Endothelial cell (in vitro differentiated cells): ENCODE data around the gene FRS3. TPM values are rescaled to one million over a fixed set of nuclear protein-coding genes. Genes with fewer than 3 reads are reported as not detected.

ENCODE experiments used
- DNase-seq: peaks from one replicate; pipeline ENCODE4 v3.0.0; 2021; ENCODE audit warnings: low spot score
- H3K27ac Mint-ChIP-seq: one replicate; pipeline ENCODE4 v1.8.0; 2021; ENCODE audit warnings: mixed read lengths, inconsistent platforms; ENCODE audit not compliant: unreplicated experiment
- H3K27me3 Mint-ChIP-seq: one replicate; pipeline ENCODE4 v1.8.0; 2021; ENCODE audit warnings: mild to moderate bottlenecking, moderate library complexity, mixed read lengths, inconsistent platforms; ENCODE audit not compliant: unreplicated experiment
- H3K36me3 Mint-ChIP-seq: one replicate; pipeline ENCODE4 v1.8.0; 2021; ENCODE audit warnings: mild to moderate bottlenecking, low read depth, mixed read lengths, inconsistent platforms; ENCODE audit not compliant: unreplicated experiment
- H3K4me1 Mint-ChIP-seq: one replicate; pipeline ENCODE4 v1.8.0; 2021; ENCODE audit warnings: mild to moderate bottlenecking, mixed read lengths, inconsistent platforms; ENCODE audit not compliant: unreplicated experiment
- H3K4me3 Mint-ChIP-seq: one replicate; pipeline ENCODE4 v1.8.0; 2021; ENCODE audit warnings: mild to moderate bottlenecking, mixed read lengths, inconsistent platforms; ENCODE audit not compliant: unreplicated experiment
- H3K9me3 Mint-ChIP-seq: one replicate; pipeline ENCODE4 v1.8.0; 2021; ENCODE audit warnings: mixed read lengths, inconsistent platforms; ENCODE audit not compliant: unreplicated experiment
- total RNA-seq: library from RNA; stranded (reverse); fragmentation: NEBNext Ultra II Directional; extraction: Animal tissue kit (Norgen Biotek cat#: 25700); gene quantifications from one replicate; pipeline ENCODE4 v1.2.1, GENCODE V29; 2021; ENCODE audit not compliant: unreplicated experiment
- TF ChIP-seq, protein P1 (sequence below): fragments of 200-600 bp; sonication (generic); IDR thresholded peaks from one replicate; pipeline ENCODE4 v1.5.0; 2021; ENCODE audit warnings: antibody characterized with exemption; ENCODE audit not compliant: unreplicated experiment

The FRS3 gene
- total RNA-seq, 1 donor from 2014 or later, result 8.8 TPM

DNA sequence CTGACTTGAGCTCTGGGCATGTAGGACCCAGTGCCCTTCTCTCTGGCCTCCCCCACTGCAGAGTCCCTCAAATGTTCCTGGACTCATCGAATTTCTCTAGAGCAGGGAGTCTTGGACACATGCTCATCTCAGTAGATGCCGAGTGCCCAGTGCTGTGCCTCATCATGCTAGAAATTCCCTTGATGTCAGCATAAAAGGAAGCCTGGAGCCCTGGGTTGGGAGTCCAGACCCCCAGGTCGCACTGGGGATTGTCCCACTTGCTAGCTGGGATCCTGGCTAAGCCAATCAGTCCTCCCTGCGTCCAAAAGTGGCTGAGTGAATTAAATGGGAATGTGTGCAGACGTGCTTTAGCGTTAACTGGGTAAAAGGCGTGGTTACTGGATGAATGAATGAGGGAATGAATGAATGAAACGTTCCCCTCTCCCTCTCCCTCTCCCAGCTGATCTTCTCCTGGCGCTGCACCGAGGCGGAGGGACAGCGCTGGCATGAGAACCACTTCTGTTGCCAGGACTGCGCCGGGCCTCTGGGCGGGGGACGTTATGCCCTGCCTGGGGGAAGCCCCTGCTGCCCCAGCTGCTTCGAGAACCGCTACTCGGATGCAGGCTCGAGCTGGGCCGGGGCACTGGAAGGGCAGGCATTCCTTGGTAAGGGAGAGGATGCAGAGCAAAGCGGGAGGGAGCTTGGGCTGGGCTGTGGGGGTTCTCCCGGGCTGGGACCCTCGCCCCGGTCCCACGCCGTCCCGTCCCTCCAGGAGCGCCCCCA lies 6.2 kb upstream of the FRS3 start:
- TF ChIP-seq, protein P1, sequence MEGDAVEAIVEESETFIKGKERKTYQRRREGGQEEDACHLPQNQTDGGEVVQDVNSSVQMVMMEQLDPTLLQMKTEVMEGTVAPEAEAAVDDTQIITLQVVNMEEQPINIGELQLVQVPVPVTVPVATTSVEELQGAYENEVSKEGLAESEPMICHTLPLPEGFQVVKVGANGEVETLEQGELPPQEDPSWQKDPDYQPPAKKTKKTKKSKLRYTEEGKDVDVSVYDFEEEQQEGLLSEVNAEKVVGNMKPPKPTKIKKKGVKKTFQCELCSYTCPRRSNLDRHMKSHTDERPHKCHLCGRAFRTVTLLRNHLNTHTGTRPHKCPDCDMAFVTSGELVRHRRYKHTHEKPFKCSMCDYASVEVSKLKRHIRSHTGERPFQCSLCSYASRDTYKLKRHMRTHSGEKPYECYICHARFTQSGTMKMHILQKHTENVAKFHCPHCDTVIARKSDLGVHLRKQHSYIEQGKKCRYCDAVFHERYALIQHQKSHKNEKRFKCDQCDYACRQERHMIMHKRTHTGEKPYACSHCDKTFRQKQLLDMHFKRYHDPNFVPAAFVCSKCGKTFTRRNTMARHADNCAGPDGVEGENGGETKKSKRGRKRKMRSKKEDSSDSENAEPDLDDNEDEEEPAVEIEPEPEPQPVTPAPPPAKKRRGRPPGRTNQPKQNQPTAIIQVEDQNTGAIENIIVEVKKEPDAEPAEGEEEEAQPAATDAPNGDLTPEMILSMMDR, result no peak
- H3K4me3 Mint-ChIP-seq, result peak overlapping the region; percentile 86
- H3K4me1 Mint-ChIP-seq, result peaks cover 53% of the 10 kb centered on the region
- H3K27me3 Mint-ChIP-seq, result peaks cover 6% of the 10 kb centered on the region
- peaks cover 20% of the 10 kb centered on the region for H3K36me3 Mint-ChIP-seq
- no peak overlapping the region for H3K27ac Mint-ChIP-seq
- H3K9me3 Mint-ChIP-seq, result no peaks in the 10 kb centered on the region
- DNase-seq, result no peak

DNA sequence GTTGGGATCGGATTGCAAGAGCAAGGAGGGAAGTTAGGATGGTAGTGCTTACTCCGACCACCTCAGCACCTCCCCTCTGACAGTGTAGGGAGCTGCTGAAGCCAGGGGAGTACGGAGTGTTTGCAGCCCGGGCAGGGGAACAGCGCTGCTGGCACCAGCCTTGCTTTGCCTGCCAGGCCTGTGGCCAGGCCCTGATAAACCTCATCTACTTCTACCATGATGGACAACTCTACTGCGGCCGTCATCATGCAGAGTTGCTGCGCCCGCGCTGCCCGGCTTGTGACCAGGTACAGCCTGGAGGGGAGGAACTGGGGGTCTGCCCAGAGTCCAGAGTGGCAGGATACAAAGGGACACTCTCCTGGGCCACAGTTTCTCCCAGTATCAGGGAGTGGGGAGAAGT lies 5.6 kb upstream of the FRS3 start:
- peak overlapping the region; percentile 89 for H3K4me3 Mint-ChIP-seq
- peaks cover 20% of the 10 kb centered on the region for H3K36me3 Mint-ChIP-seq
- no peak for DNase-seq
- H3K27me3 Mint-ChIP-seq, result peaks cover 7% of the 10 kb centered on the region
- H3K27ac Mint-ChIP-seq, result peak overlapping the region; percentile 88
- TF ChIP-seq, protein P1, result no peak
- peaks cover 53% of the 10 kb centered on the region for H3K4me1 Mint-ChIP-seq
- H3K9me3 Mint-ChIP-seq, result no peaks in the 10 kb centered on the region

DNA sequence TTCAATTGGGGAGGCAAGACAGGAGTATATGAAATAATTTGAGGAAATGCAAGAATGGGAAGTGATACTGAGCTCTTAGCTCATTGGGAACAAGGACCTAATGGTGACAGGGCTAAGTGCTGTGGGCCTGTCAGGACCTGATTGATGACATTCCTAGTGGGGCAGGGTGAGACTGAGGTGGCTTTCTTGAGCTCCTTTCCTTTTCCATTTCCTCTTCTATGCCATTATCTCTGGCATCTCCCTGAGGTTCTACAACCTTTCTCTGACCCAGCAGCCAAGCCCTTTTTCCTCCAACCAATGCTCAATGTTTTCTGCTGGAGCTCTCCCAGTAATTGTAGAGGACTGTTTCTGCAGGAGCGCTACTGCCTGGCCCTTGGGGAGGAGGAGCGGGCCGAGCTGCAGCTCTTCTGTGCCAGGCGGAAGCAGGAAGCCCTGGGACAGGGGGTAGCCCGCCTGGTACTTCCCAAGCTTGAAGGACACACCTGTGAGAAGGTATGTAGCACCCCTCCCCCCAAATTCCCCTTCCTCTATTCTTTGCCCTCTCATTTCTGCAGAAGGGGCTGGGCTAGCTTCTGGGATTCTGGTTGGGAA lies 5.0 kb upstream of the FRS3 start:
- Mint-ChIP-seq H3K9me3 (no peaks in the 10 kb centered on the region), H3K27ac (peak overlapping the region; percentile 88), H3K4me3 (peak overlapping the region; percentile 89), H3K27me3 (peaks cover 7% of the 10 kb centered on the region), H3K4me1 (peaks cover 53% of the 10 kb centered on the region), H3K36me3 (peaks cover 17% of the 10 kb centered on the region)
- TF ChIP-seq, protein P1, result no peak
- DNase-seq, result no peak

DNA sequence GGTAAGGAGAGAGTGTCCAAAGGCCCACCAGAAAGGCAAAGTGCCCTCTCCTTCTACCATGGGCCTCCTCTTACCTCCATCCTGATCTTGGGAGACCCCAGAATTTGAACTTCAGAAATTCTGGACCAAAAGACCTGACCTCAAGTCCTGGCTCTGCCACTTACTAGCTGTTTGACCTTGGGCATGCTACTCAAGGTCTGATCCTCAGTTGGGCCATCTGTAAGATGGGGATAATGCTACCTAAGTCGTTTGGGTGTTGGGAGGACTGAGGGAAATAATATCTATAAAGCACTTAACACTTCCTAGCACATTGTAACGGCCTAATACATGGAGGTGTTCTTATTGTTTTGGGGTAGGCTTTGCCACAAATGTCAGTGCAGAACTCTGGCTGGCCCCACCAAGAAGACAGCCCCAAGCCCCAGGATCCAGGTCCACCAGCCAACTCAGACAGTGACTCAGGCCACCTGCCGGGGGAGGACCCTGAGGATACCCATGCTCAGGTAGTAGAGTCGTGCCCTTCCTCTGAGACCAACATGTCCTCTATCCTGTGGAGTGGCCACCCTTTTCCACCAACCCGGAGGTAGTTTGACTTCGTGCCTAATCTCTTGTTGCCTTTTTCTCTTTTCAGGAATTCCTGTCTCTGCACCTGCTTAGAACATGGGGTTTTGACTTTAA lies 3.5 kb upstream of the FRS3 start:
- Mint-ChIP-seq H3K27me3 (peaks cover 7% of the 10 kb centered on the region), H3K9me3 (no peaks in the 10 kb centered on the region), H3K27ac (no peak overlapping the region), H3K4me1 (peaks cover 55% of the 10 kb centered on the region), H3K36me3 (peaks cover 23% of the 10 kb centered on the region), H3K4me3 (peak overlapping the region; percentile 51)
- TF ChIP-seq, protein P1, result no peak
- no peak for DNase-seq

DNA sequence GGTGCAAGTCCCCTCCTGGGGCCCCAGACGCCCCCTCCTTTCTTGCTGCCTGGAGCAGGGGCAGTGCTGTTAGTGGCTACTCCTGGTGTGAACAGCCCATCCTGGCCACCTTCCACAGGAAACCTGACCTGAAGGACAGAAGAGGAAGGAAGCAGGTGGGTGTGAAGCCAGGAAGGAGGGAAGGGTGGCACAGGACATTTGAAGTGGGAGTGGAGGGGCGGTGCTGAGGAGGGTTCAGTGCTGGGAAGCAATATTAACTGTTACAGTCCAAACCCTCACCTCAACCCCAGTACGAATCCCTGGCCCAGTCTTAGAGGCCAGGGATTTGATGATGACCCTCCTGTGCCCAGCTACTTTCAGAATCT lies 1.6 kb upstream of the FRS3 start:
- H3K36me3 Mint-ChIP-seq, result peaks cover 26% of the 10 kb centered on the region
- peak overlapping the region; percentile 92 for H3K27ac Mint-ChIP-seq
- no peaks in the 10 kb centered on the region for H3K9me3 Mint-ChIP-seq
- peaks cover 5% of the 10 kb centered on the region for H3K27me3 Mint-ChIP-seq
- DNase-seq, result no peak
- H3K4me1 Mint-ChIP-seq, result peaks cover 50% of the 10 kb centered on the region
- H3K4me3 Mint-ChIP-seq, result peak overlapping the region; percentile 97
- TF ChIP-seq, protein P1, result no peak
